ENCODE measurements around the gene RNF181.

The RNF181 gene

DNA sequence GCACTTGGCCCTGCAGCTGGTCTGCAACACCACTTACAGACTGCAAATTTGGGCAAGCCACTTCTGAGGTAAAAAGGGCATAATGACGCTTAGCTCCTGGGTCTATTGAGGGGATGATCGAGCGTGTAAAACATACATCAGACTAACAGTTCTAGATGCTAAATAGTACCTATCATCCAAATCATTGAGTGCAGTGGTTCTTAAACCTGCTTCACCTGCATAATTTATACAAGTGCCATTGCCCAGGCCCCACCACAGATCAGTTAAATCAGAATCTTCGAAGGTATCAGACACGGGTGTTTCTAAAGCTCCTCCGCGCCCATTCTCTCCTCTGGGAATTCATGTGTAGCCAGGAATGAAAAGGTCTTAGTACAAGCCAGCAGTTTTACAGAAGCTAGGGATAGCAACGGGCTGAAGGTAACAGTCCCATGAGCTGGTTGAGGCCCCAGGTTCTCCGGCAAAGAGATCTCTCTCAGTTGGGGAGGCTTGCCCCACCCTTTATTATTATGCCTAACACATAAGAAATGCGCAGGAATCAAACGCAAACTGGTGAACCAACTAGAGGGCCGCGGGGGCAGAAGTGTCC, 737 bp upstream of the RNF181 start:
- Histone ChIP-seq H3K27me3 (ENCODE audit: control insufficient read depth, insufficient read depth, low read length, poor library complexity, severe bottlenecking) (peaks cover 4% of the 10 kb centered on the region), H3K9me3 (ENCODE audit: control insufficient read depth, low read length) (no peaks in the 10 kb centered on the region), H3K27ac (ENCODE audit: insufficient read depth, low read depth, low read length, poor library complexity, severe bottlenecking) (no peak overlapping the region), H3K4me3 (ENCODE audit: insufficient read depth, low read depth, low read length) (peak overlapping the region; percentile 90), H3K4me1 (ENCODE audit: control insufficient read depth, insufficient read depth, low read length) (peaks cover 12% of the 10 kb centered on the region), H3K36me3 (ENCODE audit: control insufficient read depth, insufficient read depth, low read length) (peaks cover 7% of the 10 kb centered on the region)
- 29 to 30% methylated on average over 13 of the region's 13 CpGs for WGBS, 2 experiments

DNA sequence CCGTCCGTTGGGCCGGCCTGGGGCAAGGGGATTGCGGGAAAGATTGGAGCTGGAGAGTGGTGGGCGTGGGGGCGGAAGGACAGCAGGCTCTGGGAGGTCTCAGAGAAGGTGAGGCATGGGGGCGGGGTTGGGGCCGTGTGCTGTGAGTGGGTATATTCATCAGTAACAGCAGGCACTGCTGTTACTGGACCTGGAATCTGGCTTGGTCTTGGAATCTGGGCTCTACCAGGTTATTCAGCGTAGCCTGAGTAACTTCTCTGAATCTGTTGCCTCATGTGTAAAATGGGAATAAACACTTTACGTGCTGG, 435 bp downstream of the RNF181 start:
- 9 to 10% methylated on average over 10 of the region's 10 CpGs for WGBS, 2 experiments
- Histone ChIP-seq H3K27ac (ENCODE audit: insufficient read depth, low read depth, low read length, poor library complexity, severe bottlenecking) (no peak overlapping the region), H3K4me1 (ENCODE audit: control insufficient read depth, insufficient read depth, low read length) (peaks cover 12% of the 10 kb centered on the region)

GRCh38 chr2:85596486-85597143, 1.1 kb downstream of the RNF181 start:
- Histone ChIP-seq H3K36me3 (ENCODE audit: control insufficient read depth, insufficient read depth, low read length) (peaks cover 7% of the 10 kb centered on the region), H3K27ac (ENCODE audit: insufficient read depth, low read depth, low read length, poor library complexity, severe bottlenecking) (no peak overlapping the region), H3K27me3 (ENCODE audit: control insufficient read depth, insufficient read depth, low read length, poor library complexity, severe bottlenecking) (no peaks in the 10 kb centered on the region), H3K4me1 (ENCODE audit: control insufficient read depth, insufficient read depth, low read length) (peaks cover 12% of the 10 kb centered on the region), H3K4me3 (ENCODE audit: insufficient read depth, low read depth, low read length) (peak overlapping the region; percentile 90), H3K9me3 (ENCODE audit: control insufficient read depth, low read length) (no peaks in the 10 kb centered on the region)
- WGBS, 2 experiments, result 75 to 77% methylated on average over 3 of the region's 3 CpGs

More for the DNA sequence above, 435 bp downstream of the RNF181 start:
- Histone ChIP-seq H3K27me3 (ENCODE audit: control insufficient read depth, insufficient read depth, low read length, poor library complexity, severe bottlenecking) (peaks cover 2% of the 10 kb centered on the region), H3K9me3 (ENCODE audit: control insufficient read depth, low read length) (no peaks in the 10 kb centered on the region), H3K4me3 (ENCODE audit: insufficient read depth, low read depth, low read length) (peak overlapping the region; percentile 90), H3K36me3 (ENCODE audit: control insufficient read depth, insufficient read depth, low read length) (peaks cover 7% of the 10 kb centered on the region)

DNA sequence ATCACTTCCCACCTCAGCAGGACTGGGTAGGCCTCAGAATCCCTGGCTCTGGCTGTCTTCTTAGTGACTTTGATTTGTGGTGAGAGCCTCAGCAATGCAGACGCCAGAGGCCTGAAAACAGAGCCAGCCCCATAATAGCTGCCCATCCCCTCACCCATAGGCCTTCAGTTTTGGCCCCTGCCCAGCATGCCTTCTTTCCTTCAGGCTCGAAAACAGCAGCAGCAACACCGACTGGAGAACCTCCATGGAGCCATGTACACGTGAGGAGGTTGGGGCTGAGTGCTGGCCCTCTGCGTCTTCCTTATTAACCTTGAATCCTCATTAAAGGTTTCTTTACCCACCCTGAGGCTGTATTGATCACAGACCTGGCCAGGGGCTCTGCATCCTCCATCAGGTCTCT, 1.7 kb downstream of the RNF181 start:
- H3K27ac ChIP-seq (ENCODE audit: insufficient read depth, low read depth, low read length, poor library complexity, severe bottlenecking), result no peak overlapping the region
- WGBS, 2 experiments, result 96 to 98% methylated on average over 5 of the region's 5 CpGs
- H3K36me3 ChIP-seq (ENCODE audit: control insufficient read depth, insufficient read depth, low read length), result peaks cover 7% of the 10 kb centered on the region
- no peaks in the 10 kb centered on the region for H3K27me3 ChIP-seq (ENCODE audit: control insufficient read depth, insufficient read depth, low read length, poor library complexity, severe bottlenecking)
- H3K4me1 ChIP-seq (ENCODE audit: control insufficient read depth, insufficient read depth, low read length), result peaks cover 12% of the 10 kb centered on the region
- no peak overlapping the region for H3K4me3 ChIP-seq (ENCODE audit: insufficient read depth, low read depth, low read length)
- H3K9me3 ChIP-seq (ENCODE audit: control insufficient read depth, low read length), result no peaks in the 10 kb centered on the region

DNA sequence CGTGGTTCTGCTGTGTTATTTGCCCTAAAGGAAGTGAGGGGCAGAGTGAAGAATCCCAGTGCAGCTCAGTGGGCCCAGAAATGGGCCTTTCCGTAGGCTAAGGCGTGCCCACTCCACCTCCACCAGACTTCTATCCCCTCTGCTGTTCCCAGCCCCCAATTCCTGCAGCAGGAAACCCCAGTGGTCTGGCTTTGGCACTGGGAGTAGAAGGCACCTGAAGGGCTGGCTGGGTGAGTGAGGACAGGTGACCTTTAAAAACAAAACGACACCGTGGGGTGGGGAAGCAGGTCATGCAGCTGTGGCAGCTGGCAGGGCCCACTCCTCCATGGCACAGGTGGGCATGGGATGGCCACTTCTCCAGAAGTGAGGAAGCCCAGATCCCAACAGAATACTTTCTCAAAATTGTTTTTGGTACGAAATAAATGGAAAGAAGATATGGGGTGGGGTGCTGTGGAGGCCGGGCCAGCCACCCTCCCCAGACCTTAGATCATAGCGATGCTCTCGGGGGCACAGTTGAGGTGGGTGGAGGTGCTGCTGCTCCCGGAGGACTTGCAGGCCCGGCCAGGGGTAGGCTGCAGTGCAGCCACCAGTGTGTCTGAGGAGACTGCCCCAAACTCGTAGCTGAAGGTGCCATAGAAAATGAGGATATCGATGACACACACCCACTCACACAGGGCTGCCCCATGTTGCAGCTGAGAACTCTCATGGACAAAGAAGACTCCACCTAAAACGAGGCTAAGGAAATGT, 3.2 kb downstream of the RNF181 start:
- H3K4me3 ChIP-seq (ENCODE audit: insufficient read depth, low read depth, low read length), result no peak overlapping the region
- no peak overlapping the region for H3K27ac ChIP-seq (ENCODE audit: insufficient read depth, low read depth, low read length, poor library complexity, severe bottlenecking)
- WGBS, 2 experiments, result 90 to 92% methylated on average over 14 of the region's 14 CpGs
- H3K27me3 ChIP-seq (ENCODE audit: control insufficient read depth, insufficient read depth, low read length, poor library complexity, severe bottlenecking), result no peaks in the 10 kb centered on the region
- H3K4me1 ChIP-seq (ENCODE audit: control insufficient read depth, insufficient read depth, low read length), result peaks cover 12% of the 10 kb centered on the region
- no peaks in the 10 kb centered on the region for H3K9me3 ChIP-seq (ENCODE audit: control insufficient read depth, low read length)
- H3K36me3 ChIP-seq (ENCODE audit: control insufficient read depth, insufficient read depth, low read length), result peaks cover 7% of the 10 kb centered on the region

GRCh38 chr2:85599468-85600234, 4.1 kb downstream of the RNF181 start:
- Histone ChIP-seq H3K4me3 (ENCODE audit: insufficient read depth, low read depth, low read length) (no peak overlapping the region), H3K27ac (ENCODE audit: insufficient read depth, low read depth, low read length, poor library complexity, severe bottlenecking) (no peak overlapping the region), H3K27me3 (ENCODE audit: control insufficient read depth, insufficient read depth, low read length, poor library complexity, severe bottlenecking) (no peaks in the 10 kb centered on the region), H3K9me3 (ENCODE audit: control insufficient read depth, low read length) (no peaks in the 10 kb centered on the region), H3K36me3 (ENCODE audit: control insufficient read depth, insufficient read depth, low read length) (peaks cover 7% of the 10 kb centered on the region), H3K4me1 (ENCODE audit: control insufficient read depth, insufficient read depth, low read length) (peaks cover 8% of the 10 kb centered on the region)
- 87 to 89% methylated on average over 17 of the region's 17 CpGs for WGBS, 2 experiments

GRCh38 chr2:85600235-85600575, 4.7 kb downstream of the RNF181 start:
- Histone ChIP-seq H3K36me3 (ENCODE audit: control insufficient read depth, insufficient read depth, low read length) (peaks cover 7% of the 10 kb centered on the region), H3K9me3 (ENCODE audit: control insufficient read depth, low read length) (no peaks in the 10 kb centered on the region), H3K4me3 (ENCODE audit: insufficient read depth, low read depth, low read length) (no peak overlapping the region), H3K27ac (ENCODE audit: insufficient read depth, low read depth, low read length, poor library complexity, severe bottlenecking) (no peak overlapping the region), H3K27me3 (ENCODE audit: control insufficient read depth, insufficient read depth, low read length, poor library complexity, severe bottlenecking) (no peaks in the 10 kb centered on the region), H3K4me1 (ENCODE audit: control insufficient read depth, insufficient read depth, low read length) (peaks cover 6% of the 10 kb centered on the region)
- 95% methylated on average over 3 of the region's 3 CpGs for WGBS, 2 experiments

GRCh38 chr2:85600951-85601770, 5.6 kb downstream of the RNF181 start:
- 88 to 90% methylated on average over 6 of the region's 6 CpGs for WGBS, 2 experiments
- no peaks in the 10 kb centered on the region for H3K27me3 ChIP-seq (ENCODE audit: control insufficient read depth, insufficient read depth, low read length, poor library complexity, severe bottlenecking)
- peak overlapping the region; percentile 94 for H3K4me3 ChIP-seq (ENCODE audit: insufficient read depth, low read depth, low read length)
- peaks cover 6% of the 10 kb centered on the region for H3K4me1 ChIP-seq (ENCODE audit: control insufficient read depth, insufficient read depth, low read length)
- peaks cover 7% of the 10 kb centered on the region for H3K36me3 ChIP-seq (ENCODE audit: control insufficient read depth, insufficient read depth, low read length)
- H3K27ac ChIP-seq (ENCODE audit: insufficient read depth, low read depth, low read length, poor library complexity, severe bottlenecking), result no peak overlapping the region
- no peaks in the 10 kb centered on the region for H3K9me3 ChIP-seq (ENCODE audit: control insufficient read depth, low read length)

DNA sequence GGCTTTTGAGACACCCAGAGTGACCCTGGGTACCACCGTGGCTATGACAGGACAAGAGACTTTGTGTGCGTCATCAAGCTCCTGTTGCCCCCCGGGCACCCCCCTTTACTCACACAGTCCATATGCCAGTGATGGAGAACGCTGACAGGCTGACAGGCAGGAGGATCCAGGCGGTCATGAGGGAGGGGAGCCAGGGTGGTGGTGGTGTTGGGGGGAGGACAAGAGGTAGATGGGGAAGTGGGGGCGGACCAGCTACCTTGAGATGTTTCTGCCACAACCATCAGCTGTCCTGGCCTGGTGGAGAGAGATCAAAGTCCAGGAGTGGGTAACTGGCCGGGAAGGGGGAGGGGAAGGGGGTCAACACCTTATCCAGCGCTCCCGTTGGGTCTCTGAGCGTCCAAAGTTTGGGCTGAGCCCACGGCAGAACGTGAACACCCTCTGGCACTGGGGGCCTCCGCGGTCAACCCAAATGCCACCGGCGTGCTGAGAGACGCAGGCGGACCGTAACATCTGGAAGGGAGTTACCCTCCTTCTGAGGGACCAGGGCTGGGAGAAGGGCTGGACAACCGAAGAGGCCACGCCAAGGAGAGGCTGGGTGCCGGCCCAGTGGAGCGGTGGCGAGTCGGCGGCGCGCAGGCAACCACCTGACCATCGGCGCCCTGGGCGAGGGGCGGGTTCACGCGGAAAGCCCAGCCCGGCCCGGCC, 6.4 kb downstream of the RNF181 start:
- Histone ChIP-seq H3K27me3 (ENCODE audit: control insufficient read depth, insufficient read depth, low read length, poor library complexity, severe bottlenecking) (no peaks in the 10 kb centered on the region), H3K36me3 (ENCODE audit: control insufficient read depth, insufficient read depth, low read length) (peaks cover 7% of the 10 kb centered on the region)
- WGBS, 2 experiments, result 12% methylated on average over 36 of the region's 36 CpGs

More for the DNA sequence above, 6.4 kb downstream of the RNF181 start:
- Histone ChIP-seq H3K9me3 (ENCODE audit: control insufficient read depth, low read length) (no peaks in the 10 kb centered on the region), H3K27ac (ENCODE audit: insufficient read depth, low read depth, low read length, poor library complexity, severe bottlenecking) (no peak overlapping the region), H3K4me3 (ENCODE audit: insufficient read depth, low read depth, low read length) (peak overlapping the region; percentile 94), H3K4me1 (ENCODE audit: control insufficient read depth, insufficient read depth, low read length) (no peaks in the 10 kb centered on the region)
